HG02981 (cell line): ENCODE measurements around the gene AP1S1.
"Not testable (repeated sequence)": the region's sequence is repeated elsewhere in the genome, so short reads cannot be mapped to it uniquely, and the experiment has no call there.

Source experiments
- ATAC-seq: cut with Tn5 transposase; IDR thresholded peaks from one replicate; pipeline ENCODE4 v1.9.1; 2021; ENCODE audit warnings: mild to moderate bottlenecking, moderate library complexity; ENCODE audit not compliant: unreplicated experiment

AP1S1 gene

DNA sequence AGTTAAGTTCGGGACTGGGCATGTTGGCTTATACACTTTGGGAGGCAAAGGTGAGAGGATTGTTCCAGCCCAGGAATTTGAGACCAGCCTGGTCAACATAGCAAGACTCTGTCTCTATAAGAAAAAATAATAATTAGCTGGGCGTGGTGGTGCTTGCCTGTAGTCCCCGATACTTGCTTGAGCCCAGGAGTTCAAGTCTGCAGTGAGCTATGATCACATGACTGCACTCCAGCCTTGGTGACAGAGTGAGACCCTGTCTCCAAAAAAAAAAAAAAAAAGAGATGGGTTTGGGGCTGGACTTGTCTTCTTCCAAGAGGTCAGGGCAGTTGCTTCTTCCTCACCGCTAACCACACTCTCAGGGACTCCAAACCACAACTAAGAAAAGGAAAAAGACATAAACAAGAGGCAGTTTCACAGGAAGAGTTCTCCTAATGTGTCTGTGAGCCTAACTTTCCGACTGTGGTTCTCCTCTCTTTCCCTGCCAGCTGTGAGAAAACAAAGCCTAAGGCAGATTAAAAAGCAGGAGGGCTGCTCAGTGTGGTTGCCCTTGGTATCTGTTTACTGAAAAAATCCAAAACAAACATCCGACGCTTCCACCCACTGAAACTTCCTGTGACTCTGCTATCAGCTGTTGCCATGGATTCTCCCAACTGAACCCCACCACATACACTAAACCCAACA is 29.8 kb upstream of the AP1S1 start:
- no peak for ATAC-seq

DNA sequence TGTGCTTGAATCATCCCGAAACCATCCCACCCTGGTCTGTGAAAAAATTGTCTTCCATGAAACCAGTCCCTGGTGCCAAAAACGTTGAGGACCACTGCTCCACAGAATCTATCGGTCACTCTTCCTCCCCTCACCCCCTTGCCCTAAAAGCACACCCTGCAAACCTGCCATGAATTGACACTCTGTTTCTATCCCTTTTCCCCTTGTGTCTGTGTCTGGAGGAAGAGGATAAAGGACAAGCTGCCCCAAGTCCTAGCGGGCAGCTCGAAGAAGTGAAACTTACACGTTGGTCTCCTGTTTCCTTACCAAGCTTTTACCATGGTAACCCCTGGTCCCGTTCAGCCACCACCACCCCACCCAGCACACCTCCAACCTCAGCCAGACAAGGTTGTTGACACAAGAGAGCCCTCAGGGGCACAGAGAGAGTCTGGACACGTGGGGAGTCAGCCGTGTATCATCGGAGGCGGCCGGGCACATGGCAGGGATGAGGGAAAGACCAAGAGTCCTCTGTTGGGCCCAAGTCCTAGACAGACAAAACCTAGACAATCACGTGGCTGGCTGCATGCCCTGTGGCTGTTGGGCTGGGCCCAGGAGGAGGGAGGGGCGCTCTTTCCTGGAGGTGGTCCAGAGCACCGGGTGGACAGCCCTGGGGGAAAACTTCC is 28.2 kb upstream of the AP1S1 start:
- ATAC-seq = peak; percentile 71

DNA sequence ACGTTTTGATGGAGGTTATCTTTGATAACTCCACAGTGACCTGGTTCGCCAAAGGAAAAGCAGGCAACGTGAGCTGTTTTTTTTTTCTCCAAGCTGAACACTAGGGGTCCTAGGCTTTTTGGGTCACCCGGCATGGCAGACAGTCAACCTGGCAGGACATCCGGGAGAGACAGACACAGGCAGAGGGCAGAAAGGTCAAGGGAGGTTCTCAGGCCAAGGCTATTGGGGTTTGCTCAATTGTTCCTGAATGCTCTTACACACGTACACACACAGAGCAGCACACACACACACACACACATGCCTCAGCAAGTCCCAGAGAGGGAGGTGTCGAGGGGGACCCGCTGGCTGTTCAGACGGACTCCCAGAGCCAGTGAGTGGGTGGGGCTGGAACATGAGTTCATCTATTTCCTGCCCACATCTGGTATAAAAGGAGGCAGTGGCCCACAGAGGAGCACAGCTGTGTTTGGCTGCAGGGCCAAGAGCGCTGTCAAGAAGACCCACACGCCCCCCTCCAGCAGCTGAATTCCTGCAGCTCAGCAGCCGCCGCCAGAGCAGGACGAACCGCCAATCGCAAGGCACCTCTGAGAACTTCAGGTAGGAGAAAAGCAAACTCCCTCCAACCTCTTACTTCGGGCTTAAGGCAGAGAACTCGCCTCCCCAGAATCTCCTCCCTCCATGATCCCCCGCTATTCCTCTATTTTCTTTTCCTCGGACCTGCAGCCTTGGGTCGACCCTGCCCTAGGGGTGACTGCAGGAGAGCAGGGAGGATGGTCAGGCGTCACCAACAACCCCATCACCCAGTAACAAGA is 27.4 kb upstream of the AP1S1 start, which contains the start of gene SERPINE1:
TSS of gene SERPINE1 (plus strand) at position 454 of the 809 bp plus-strand sequence. CDS start 1,290 bp downstream, outside the sequence.
- ATAC-seq = peak; percentile 35

DNA sequence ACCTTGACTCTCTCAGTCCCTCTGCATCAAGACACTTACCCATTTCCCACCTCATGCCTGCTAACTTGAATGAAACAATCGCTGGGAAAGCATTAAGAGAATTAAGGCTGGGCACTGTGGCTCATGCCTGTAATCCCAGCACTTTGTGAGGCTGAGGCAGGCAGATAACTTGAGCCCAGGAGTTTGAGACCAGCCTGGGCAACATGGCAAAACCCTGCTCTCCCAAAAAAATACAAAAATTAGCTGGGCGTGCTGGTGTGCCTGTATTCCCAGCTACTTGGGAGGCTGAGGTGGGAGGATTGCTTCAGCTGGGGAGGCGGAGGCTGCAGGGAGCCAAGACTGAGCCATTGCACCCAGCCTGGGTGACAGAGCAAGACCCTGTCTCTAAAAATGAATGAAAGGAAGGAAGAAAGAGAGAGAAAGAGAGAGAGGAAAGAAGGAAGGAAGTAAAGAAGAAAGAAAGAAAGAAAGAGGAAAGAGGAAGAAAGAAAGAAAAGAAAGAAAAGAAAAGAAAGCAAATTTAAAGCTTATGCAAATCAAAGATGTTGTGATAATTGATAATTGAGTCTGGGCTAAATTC is 26.7 kb upstream of the AP1S1 start:
- ATAC-seq = no peak

DNA sequence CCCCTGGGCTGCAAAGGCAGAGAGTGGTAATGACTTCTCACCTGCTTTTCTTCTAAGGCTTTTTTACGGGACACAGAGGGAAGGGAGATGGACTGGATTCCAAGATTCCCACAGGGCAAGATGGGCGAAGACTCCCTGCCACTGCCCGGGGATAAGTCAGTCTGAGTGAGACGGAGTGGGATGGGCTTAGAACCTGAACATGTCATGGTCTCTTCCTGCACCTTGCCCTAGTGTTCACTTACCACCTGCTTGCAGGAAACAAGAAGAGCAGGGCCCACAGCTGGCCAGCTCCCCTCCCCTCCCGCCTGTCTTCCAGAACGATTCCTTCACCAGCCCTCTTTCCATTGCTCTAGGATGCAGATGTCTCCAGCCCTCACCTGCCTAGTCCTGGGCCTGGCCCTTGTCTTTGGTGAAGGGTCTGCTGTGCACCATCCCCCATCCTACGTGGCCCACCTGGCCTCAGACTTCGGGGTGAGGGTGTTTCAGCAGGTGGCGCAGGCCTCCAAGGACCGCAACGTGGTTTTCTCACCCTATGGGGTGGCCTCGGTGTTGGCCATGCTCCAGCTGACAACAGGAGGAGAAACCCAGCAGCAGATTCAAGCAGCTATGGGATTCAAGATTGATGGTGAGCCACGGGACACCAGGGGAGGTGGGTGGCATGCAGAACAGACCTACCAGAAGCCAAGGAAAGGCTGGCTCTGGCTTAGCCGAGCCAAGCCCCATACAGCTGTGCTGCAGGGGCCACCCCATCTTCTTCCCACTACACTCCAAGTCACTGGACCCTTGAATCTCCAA is 26.0 kb upstream of the AP1S1 start:
- no peak for ATAC-seq

DNA sequence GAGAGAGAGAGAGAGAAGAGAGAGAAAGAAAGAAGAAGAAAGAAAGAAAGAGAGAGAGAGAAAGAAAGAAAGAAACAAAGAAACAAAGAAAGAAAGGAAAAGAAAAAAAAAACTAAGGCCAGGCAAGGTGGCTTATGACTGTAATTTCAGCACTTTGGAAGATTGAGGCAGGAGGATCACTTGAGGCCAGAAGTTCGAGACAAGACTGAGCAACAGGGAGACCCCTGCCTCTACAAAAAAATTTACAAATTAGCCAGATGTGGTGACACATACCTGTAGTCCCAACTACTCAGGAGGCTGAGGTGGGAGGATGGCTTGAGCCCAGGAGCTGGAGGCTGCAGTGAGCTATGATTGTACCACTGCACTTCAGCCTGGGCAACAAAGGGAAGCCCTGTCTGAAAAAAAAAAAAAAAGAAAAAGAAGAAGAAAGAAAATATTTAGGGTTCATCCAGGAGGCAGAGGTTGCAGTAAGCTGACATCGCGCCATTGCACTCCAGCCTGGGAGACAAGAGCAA is 24.6 kb upstream of the AP1S1 start:
- no peak for ATAC-seq

DNA sequence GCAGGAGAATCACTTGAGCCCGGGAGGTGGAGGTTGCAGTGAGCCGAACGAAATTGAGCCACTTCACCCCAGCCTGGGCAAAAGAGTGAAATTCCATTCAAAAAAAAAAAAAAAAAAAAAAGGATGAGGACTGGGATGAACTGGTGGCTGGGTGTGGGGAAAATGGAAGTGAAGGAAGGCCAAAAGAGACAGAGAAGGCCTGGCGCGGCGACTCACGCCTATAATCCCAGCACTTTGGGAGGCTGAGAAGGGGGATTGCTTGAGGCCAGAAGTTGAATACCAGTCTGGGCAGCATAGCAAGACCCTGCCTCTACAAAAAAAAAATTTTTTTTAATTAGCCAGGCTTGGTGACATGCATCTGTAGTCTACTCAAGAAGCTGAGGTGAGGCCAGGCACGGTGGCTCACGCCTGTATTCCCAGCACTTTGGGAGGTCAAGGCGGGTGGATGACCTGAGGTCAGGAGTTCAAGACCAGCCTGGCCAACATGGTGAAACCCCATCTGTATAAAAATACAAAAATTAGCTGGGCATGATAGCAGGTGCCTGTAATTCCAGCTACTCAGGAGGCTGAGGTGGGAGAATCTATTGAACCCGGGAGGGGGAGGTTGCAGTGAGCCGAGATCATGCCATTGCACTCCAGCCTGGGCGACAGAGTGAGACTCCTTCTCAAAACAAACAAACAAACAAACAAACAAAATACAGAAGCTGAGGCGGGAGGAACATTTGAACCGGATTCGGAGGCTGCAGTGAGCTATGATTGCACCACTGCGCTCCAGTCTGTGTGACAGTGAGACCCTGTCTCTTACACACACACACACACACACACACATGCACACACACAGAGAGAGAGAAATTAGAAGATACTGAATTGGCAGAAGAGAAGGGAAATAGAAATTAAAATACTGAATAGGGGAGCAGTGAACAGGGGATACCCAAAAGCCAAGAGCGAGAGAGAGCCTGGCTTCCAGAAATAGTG is 21.4 kb upstream of the AP1S1 start:
- not testable (repeated sequence) for ATAC-seq

DNA sequence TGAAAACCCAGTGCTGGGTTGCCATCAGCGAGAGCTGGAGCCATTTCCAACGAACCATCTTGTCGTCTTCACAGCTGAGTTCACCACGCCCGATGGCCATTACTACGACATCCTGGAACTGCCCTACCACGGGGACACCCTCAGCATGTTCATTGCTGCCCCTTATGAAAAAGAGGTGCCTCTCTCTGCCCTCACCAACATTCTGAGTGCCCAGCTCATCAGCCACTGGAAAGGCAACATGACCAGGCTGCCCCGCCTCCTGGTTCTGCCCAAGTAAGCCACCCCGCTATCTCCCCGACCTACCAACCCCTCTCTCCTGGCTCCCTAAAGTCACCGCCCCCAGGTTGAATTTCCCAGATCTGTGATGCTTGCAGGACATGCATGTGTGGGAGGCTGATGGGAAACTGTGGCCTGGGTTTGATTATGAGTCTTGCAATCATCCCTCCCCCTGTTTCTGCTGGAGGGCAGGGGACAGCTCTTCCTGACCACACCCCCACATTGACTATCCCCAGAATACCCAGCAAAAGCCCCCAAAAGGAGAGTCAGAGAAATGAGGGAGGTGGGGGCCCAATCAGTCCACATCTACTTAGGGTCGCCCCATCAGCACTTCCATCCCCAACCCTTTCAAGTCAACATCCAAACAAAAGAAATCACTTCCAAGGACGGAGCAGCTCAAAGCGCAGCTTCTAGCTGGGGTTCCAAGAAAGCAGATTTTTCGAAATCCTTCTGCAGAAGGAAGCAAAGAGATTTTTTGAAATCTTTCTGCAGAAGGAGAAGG is 20.5 kb upstream of the AP1S1 start:
- no peak for ATAC-seq

DNA sequence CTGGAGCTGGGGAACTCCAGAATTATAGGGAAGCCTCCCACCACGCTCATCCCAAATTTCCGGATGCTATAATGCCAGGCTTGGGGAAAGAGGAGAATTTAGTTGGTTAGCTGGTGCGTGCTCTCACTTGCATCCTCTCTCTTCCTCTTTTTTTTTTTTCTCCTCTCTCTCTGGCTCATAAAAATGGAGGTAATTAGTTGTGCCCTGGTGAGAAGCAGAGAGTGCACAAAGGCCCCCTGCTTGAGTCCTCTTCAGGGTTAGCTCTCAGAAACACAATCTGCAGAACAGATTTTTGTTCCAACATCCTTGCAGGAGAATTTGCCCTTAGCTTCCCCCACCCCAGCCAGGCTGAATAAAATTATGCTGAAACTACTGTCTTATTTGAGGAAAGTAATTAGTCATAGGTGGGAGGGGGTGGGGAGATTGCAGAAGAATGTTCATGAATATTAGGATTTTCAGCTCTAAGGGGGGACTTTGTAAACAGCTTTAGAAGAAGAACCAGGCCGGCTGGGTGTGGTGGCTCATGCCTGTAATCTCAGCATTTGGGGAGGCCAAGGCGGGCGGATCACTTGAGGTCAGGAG is 19.8 kb upstream of the AP1S1 start:
- no peak for ATAC-seq

DNA sequence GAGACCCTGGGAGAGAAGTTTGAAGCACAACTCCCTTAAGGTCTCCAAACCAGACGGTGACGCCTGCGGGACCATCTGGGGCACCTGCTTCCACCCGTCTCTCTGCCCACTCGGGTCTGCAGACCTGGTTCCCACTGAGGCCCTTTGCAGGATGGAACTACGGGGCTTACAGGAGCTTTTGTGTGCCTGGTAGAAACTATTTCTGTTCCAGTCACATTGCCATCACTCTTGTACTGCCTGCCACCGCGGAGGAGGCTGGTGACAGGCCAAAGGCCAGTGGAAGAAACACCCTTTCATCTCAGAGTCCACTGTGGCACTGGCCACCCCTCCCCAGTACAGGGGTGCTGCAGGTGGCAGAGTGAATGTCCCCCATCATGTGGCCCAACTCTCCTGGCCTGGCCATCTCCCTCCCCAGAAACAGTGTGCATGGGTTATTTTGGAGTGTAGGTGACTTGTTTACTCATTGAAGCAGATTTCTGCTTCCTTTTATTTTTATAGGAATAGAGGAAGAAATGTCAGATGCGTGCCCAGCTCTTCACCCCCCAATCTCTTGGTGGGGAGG is 16.5 kb upstream of the AP1S1 start:
- no peak for ATAC-seq

DNA sequence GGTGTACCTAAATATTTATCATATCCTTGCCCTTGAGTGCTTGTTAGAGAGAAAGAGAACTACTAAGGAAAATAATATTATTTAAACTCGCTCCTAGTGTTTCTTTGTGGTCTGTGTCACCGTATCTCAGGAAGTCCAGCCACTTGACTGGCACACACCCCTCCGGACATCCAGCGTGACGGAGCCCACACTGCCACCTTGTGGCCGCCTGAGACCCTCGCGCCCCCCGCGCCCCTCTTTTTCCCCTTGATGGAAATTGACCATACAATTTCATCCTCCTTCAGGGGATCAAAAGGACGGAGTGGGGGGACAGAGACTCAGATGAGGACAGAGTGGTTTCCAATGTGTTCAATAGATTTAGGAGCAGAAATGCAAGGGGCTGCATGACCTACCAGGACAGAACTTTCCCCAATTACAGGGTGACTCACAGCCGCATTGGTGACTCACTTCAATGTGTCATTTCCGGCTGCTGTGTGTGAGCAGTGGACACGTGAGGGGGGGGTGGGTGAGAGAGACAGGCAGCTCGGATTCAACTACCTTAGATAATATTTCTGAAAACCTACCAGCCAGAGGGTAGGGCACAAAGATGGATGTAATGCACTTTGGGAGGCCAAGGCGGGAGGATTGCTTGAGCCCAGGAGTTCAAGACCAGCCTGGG is 15.9 kb upstream of the AP1S1 start:
- peak; percentile 73 for ATAC-seq

DNA sequence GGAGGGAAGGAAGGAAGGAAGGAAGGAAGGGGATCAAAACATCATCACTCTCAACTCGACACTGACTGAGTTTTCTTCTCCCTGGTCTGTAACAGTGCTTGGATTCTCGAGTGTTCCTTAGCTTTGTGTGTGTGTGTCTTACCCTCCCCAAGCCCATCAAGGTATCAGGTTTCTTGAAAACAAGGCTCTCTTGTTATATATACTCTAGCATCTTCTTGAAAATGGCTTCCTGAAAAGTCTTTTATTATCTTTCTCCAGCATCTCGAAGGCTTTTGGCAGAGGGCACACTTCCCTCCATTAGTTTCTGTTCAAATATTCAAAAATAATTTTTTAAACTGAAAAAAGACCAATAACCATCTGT is 14.0 kb upstream of the AP1S1 start:
- ATAC-seq = no peak

DNA sequence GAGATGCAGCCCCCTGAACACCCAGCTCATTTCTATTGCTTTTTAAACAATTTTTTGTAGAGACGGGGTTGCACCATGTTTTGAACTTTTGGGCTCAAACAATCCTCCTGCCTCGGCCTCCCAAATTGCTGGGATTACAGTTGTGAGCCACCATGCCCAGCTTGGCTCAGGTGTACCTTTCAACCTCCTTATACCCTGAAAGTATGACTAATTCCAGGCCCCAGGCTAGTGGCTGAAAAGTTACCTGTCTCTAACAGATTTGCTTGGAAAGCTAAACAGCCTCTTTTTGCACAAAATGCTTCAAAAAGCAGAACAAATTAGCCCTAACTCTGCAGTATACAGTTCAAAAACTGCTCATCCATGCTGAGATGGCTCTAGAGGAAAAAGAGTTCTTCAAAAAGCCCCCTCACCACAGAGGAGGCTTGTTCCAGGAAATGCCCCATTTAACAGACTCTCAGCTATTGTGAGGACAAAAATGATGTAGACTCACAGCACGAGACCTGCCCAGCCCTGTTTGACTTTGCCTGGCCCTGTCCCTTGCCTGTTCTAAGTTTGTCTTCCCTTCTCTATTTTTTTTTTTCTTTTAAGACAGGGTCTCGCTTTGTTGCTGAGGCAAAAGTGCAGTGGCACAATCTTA is 13.4 kb upstream of the AP1S1 start:
- ATAC-seq = no peak

DNA sequence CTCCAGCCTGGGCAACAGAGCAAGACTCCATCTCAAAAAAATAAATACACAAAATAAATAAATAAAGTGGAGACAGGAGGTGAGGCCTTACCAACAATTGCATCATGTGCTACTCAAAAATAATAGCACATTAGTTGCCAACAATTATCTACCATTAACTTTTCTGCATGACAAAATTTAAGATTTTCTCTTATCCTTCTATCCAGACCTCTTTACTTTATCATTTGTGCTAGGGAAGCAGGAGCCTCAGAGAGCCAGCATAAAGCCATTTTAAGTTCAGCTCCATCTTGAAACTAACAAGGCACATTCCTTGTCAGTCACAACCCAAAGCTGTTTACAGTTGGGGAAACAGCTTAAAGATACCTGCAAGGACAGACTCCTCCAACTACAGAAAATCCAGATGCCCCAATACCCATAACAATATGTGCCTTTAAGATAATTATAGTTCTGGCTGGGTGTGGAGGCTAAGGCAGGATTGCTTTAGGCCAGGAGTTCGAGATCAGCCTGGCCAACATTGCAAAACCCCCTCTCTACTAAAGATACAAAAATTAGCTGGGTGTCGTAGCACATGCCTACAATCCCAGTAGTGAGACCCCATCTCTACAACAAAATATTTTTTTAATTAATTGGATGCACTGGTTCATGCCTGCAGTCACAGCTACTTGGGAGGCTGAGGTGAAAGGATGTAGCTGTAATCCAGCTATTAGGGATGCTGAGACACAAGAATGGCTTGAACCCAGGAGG is 2.2 kb upstream of the AP1S1 start:
- no peak for ATAC-seq

DNA sequence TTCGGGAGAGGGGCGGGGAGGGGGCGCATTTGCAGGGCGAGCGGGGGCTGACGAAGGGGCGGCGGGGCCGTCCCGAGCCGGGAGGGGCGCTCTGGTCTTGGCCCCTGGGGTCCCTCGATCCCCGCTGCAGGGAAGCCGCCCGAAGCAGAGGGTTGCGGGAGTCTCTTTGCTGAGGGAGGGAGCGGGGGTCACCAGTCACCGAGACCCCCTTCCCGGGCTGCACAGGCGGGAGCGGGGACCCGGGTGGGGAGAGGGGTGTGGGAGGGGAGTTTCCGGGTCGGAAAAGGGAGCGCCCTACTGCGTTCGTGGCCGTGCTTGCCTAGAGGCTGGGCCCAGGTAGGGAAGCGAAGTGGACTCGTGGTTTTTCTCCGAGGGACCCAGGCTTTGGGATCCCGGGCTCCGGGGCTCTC is 422 bp downstream of the AP1S1 start:
- ATAC-seq = peak; percentile 8

DNA sequence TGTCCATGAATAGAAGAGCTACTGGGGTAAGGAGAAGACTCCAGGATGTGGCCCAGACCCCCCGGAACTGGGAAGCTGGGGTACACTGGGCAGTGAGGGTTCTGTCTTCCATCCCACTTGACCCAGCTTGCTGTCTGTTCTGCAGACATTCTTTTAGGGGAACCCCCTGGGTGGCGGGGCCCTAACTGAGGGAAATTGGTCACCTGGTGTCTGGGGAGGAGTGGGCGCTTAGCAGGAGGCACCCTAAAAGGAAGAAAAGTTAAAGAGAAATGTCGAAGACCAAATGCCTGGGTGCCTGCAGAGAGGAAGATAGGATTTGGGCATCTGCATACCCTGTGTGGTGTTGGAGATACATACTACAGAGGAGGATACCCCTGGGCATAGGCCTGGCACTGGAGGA is 1.0 kb downstream of the AP1S1 start:
- no peak for ATAC-seq
